OCI-LY1 (cell line): ENCODE measurements around the gene NUBP2.

Experiments used
- H2AFZ ChIP-seq: fragments of 200-600 bp; sonication (generic), shearing (Covaris generic); 2 replicates; pipeline ENCODE4 v1.6.0; 2014; ENCODE audit warnings: antibody characterized with exemption, mild to moderate bottlenecking, low read length
- H3F3A ChIP-seq: fragments of 200-600 bp; sonication (generic), shearing (Covaris generic); 2 replicates; pipeline ENCODE4 v1.6.0; 2014; ENCODE audit warnings: mild to moderate bottlenecking, antibody characterized with exemption, low read length, moderate library complexity; ENCODE audit not compliant: insufficient read depth
- H3K27ac ChIP-seq: fragments of 200-600 bp; sonication (generic); 2 replicates; pipeline ENCODE4 v1.5.1; 2014; ENCODE audit warnings: low read length, mixed run types, mild to moderate bottlenecking, low read depth; ENCODE audit not compliant: poor library complexity, severe bottlenecking
- H3K27me3 ChIP-seq: fragments of 200-600 bp; sonication (generic); 2 replicates; pipeline ENCODE4 v1.6.0; 2014; ENCODE audit warnings: antibody characterized with exemption, mild to moderate bottlenecking, low read length, moderate library complexity; ENCODE audit not compliant: insufficient read depth
- H3K36me3 ChIP-seq: fragments of 200-600 bp; sonication (generic); 2 replicates; pipeline ENCODE4 v1.6.1; 2014; ENCODE audit warnings: mild to moderate bottlenecking, antibody characterized with exemption, low read length, moderate library complexity, mixed read lengths; ENCODE audit not compliant: insufficient read depth
- H3K4me1 ChIP-seq: fragments of 200-600 bp; sonication (generic); 2 replicates; pipeline ENCODE4 v1.5.1; 2014; ENCODE audit warnings: mild to moderate bottlenecking, low read length, moderate library complexity; ENCODE audit not compliant: insufficient read depth, severe bottlenecking
- H3K4me2 ChIP-seq: fragments of 200-600 bp; sonication (generic), shearing (Covaris generic); 2 replicates; pipeline ENCODE4 v1.6.1; 2014; ENCODE audit warnings: low read length
- H3K4me3 ChIP-seq: fragments of 200-600 bp; sonication (generic); 2 replicates; pipeline ENCODE4 v1.5.1; 2014; ENCODE audit warnings: low read length, low read depth, mild to moderate bottlenecking, mixed read lengths; ENCODE audit not compliant: poor library complexity, severe bottlenecking
- H3K79me2 ChIP-seq: fragments of 200-600 bp; shearing (Covaris generic); 2 replicates; pipeline ENCODE4 v1.6.1; 2016; ENCODE audit warnings: mixed run types, low read length, mixed read lengths; ENCODE audit not compliant: insufficient read depth
- H3K9ac ChIP-seq: fragments of 200-600 bp; sonication (generic), shearing (Covaris generic); 2 replicates; pipeline ENCODE4 v1.6.1; 2014; ENCODE audit warnings: mild to moderate bottlenecking, low read length, mixed read lengths
- H3K9me2 ChIP-seq: fragments of 200-600 bp; sonication (generic), shearing (Covaris generic); 2 replicates; pipeline ENCODE4 v1.6.1; 2014; ENCODE audit warnings: low read depth, mild to moderate bottlenecking, low read length, mixed read lengths
- H3K9me3 ChIP-seq: fragments of 200-600 bp; shearing (Covaris generic); 2 replicates; pipeline ENCODE4 v1.6.1; 2014; ENCODE audit warnings: low read length, mixed read lengths
- H4K20me1 ChIP-seq: fragments of 200-600 bp; sonication (generic), shearing (Covaris generic); 2 replicates; pipeline ENCODE4 v1.6.0; 2016; ENCODE audit warnings: mild to moderate bottlenecking, low read length; ENCODE audit not compliant: insufficient read depth
- CTCF ChIP-seq: fragments of 200-600 bp; sonication (generic), shearing (Covaris generic); IDR thresholded peaks from 2 replicates; pipeline ENCODE4 v1.5.1; 2017; ENCODE audit warnings: mild to moderate bottlenecking, antibody characterized with exemption, low read length, moderate library complexity, mixed read lengths
- EZH2 ChIP-seq: fragments of 200-600 bp; sonication (generic), shearing (Covaris generic); IDR thresholded peaks from 2 replicates; pipeline ENCODE4 v1.8.0; 2017; ENCODE audit warnings: borderline replicate concordance, mixed run types, mild to moderate bottlenecking, antibody characterized with exemption, low read length, moderate library complexity, mixed read lengths

Gene NUBP2

DNA sequence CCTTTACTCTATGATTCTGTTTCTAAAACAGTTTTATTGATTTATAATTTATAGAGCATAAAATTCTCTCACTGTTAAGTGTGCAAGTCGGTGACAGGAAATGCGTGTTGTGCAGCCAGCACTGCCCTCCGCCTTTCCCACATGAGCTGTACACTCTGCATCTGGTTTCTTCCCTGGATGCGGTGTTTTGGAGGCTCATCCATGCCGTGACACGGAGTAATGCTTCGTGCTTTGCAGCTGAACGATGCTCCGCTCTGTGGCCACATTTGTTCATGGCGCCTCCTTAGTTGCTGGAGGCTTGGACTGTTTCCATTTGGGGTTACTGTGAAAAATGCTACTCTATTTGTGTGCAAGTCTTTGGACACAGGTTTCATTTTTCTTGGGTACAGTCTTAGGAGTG lies 17.9 kb downstream of the NUBP2 start:
- Histone ChIP-seq H4K20me1 (no peaks in the 10 kb centered on the region), H3K4me2 (no peak overlapping the region), H3K4me1 (no peaks in the 10 kb centered on the region), H3K9me2 (no peaks in the 10 kb centered on the region), H2AFZ (no peak overlapping the region), H3F3A (no peaks in the 10 kb centered on the region), H3K79me2 (no peaks in the 10 kb centered on the region), H3K9ac (no peak overlapping the region), H3K36me3 (peaks cover 7% of the 10 kb centered on the region; the same call in 1 of the 2 replicates), H3K9me3 (peaks cover 8% of the 10 kb centered on the region), H3K4me3 (no peak overlapping the region), H3K27me3 (no peaks in the 10 kb centered on the region), H3K27ac (no peak overlapping the region)
- TF ChIP-seq EZH2 (no peak), CTCF (no peak)

GRCh38 chr16:1807626-1808025 lies 24.9 kb downstream of the NUBP2 start:
- H2AFZ ChIP-seq = no peak overlapping the region
- H3F3A ChIP-seq = no peaks in the 10 kb centered on the region
- H3K4me1 ChIP-seq = no peaks in the 10 kb centered on the region
- H4K20me1 ChIP-seq = no peaks in the 10 kb centered on the region
- TF ChIP-seq EZH2 = no peak
- no peak for TF ChIP-seq CTCF
- no peak overlapping the region for H3K4me2 ChIP-seq
- peaks cover 8% of the 10 kb centered on the region; the same call in 1 of the 2 replicates for H3K36me3 ChIP-seq
- no peak overlapping the region for H3K27ac ChIP-seq
- no peaks in the 10 kb centered on the region for H3K27me3 ChIP-seq
- no peak overlapping the region for H3K4me3 ChIP-seq
- H3K9ac ChIP-seq = no peak overlapping the region
- no peaks in the 10 kb centered on the region for H3K79me2 ChIP-seq
- no peaks in the 10 kb centered on the region for H3K9me2 ChIP-seq
- H3K9me3 ChIP-seq = no peaks in the 10 kb centered on the region

DNA sequence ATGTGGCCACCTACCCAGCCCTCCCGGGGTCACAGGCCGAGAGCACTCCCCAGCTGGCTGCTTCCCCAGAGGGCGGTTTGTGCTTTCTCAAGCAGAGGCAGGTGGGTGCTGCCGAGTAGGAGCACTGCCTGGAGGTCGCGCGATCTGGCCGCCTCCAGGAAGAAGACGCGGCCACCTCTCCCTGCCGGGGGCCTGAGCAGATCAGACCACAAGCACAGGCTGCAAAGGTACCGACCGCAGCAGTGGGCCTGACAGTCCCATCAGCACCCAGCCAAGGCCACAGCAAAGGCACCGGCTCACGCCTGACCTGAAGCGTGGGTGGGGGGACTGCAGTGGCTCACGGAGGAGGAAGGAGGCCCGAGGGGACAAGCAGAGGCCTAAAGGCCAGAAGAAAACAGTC lies 25.9 kb downstream of the NUBP2 start:
- TF ChIP-seq CTCF (no peak), EZH2 (no peak)
- no peaks in the 10 kb centered on the region for H3K4me1 ChIP-seq
- no peaks in the 10 kb centered on the region for H3K9me2 ChIP-seq
- no peak overlapping the region for H2AFZ ChIP-seq
- peaks cover 8% of the 10 kb centered on the region; the same call in 1 of the 2 replicates for H3K36me3 ChIP-seq
- no peaks in the 10 kb centered on the region for H3K9me3 ChIP-seq
- H3F3A ChIP-seq = no peaks in the 10 kb centered on the region
- H4K20me1 ChIP-seq = no peaks in the 10 kb centered on the region
- H3K27me3 ChIP-seq = no peaks in the 10 kb centered on the region
- no peak overlapping the region for H3K27ac ChIP-seq
- no peak overlapping the region for H3K4me2 ChIP-seq
- no peak overlapping the region for H3K9ac ChIP-seq
- H3K79me2 ChIP-seq = no peaks in the 10 kb centered on the region
- no peak overlapping the region for H3K4me3 ChIP-seq
